Measurements from ENCODE around the gene HECA. TPM values are rescaled to one million over a fixed set of nuclear protein-coding genes. Genes with fewer than 3 reads are reported as not detected.

The HECA gene
- total RNA-seq, 1 experiment from 2014 or later: 10.7 TPM

- Histone ChIP-seq H3K79me2 (ENCODE audit: insufficient read depth, low read length) (no peaks in the 10 kb centered on the region), H3K27me3 (ENCODE audit: insufficient read depth, low read length) (no peaks in the 10 kb centered on the region), H3K4me3 (replicated peaks in 1 of 2; ENCODE audit: low read depth in 1 of 2, low read length in 2 of 2) (peak overlapping the region; percentile 69 to 77), H3K4me2 (ENCODE audit: low read length) (peak overlapping the region; percentile 92), H2AFZ (ENCODE audit: low read depth, low read length, poor library complexity, severe bottlenecking) (peak overlapping the region; percentile 87), H3K9me2 (ENCODE audit: insufficient read depth) (no peaks in the 10 kb centered on the region), H3K9me3 (ENCODE audit: control insufficient read depth in 1 of 2, insufficient read depth in 1 of 2, low read depth in 1 of 2, low read length in 2 of 2) (no peaks in the 10 kb centered on the region), H3K27ac (ENCODE audit: low read depth, low read length) (peak overlapping the region; percentile 48; the same call in 1 of the 2 replicates), H3K4me1 (ENCODE audit: control insufficient read depth in 1 of 2, insufficient read depth in 2 of 2, low read length in 2 of 2) (peaks cover 3 to 10% of the 10 kb centered on the region in 2 experiments; a peak in 3 of 4 replicates), H4K20me1 (ENCODE audit: insufficient read depth) (no peaks in the 10 kb centered on the region), H3K9ac (ENCODE audit: low read length) (peak overlapping the region; percentile 77), H3K36me3 (ENCODE audit: control insufficient read depth in 1 of 2, insufficient read depth in 2 of 2, low read length in 2 of 2) (no peaks in the 10 kb centered on the region)
- POLR2A ChIA-PET: no interaction called here
- DNase-seq (ENCODE audit: low read depth, low spot score): no peak
- TSS peak; percentile 51 for BruUV-seq (replicated peaks)
- RAD21 ChIA-PET (ENCODE audit: low non-redundant PET in 1 of 2, low total read pairs in 2 of 2, uncharacterized antibody in 2 of 2, unreplicated experiment in 2 of 2): no interaction called here
- intact Hi-C loops (cut with micrococcal nuclease): no loop called here
- TF ChIP-seq SRF (IDR thresholded peaks at IDR 0.05; ENCODE audit: low read depth) (no peak), ZFX (IDR thresholded peaks at IDR 0.05) (peak; percentile 28; the same call in 1 of the 2 replicates)
- CTCF ChIA-PET: no interaction called here
- ATAC-seq: peak; percentile 60
These were observed 982 bp downstream of the HECA start for GRCh38 chr6:139135578-139136545.

GRCh38 chr6:139137706-139138105, 2.8 kb downstream of the HECA start:
- Histone ChIP-seq H3K4me1 (ENCODE audit: control insufficient read depth in 1 of 2, insufficient read depth in 2 of 2, low read length in 2 of 2) (peaks cover 3 to 10% of the 10 kb centered on the region in 2 experiments; a peak in 3 of 4 replicates), H4K20me1 (ENCODE audit: insufficient read depth) (no peaks in the 10 kb centered on the region), H3K9me3 (ENCODE audit: control insufficient read depth in 1 of 2, insufficient read depth in 1 of 2, low read depth in 1 of 2, low read length in 2 of 2) (no peaks in the 10 kb centered on the region), H3K27me3 (ENCODE audit: insufficient read depth, low read length) (no peaks in the 10 kb centered on the region), H3K4me3 (replicated peaks in 1 of 2; ENCODE audit: low read depth in 1 of 2, low read length in 2 of 2) (no peak overlapping the region), H3K79me2 (ENCODE audit: insufficient read depth, low read length) (no peaks in the 10 kb centered on the region), H3K27ac (ENCODE audit: low read depth, low read length) (no peak overlapping the region), H3K4me2 (ENCODE audit: low read length) (no peak overlapping the region), H3K36me3 (ENCODE audit: control insufficient read depth in 1 of 2, insufficient read depth in 2 of 2, low read length in 2 of 2) (no peaks in the 10 kb centered on the region), H3K9ac (ENCODE audit: low read length) (no peak overlapping the region), H3K9me2 (ENCODE audit: insufficient read depth) (no peaks in the 10 kb centered on the region), H2AFZ (ENCODE audit: low read depth, low read length, poor library complexity, severe bottlenecking) (no peak overlapping the region)
- ChIA-PET RAD21 (ENCODE audit: low non-redundant PET in 1 of 2, low total read pairs in 2 of 2, uncharacterized antibody in 2 of 2, unreplicated experiment in 2 of 2) (no interaction called here), CTCF (interaction anchor here (1.3 kb wide), 1 partner anchor 227 kb away, joined by 4 read pairs; no protein-coding TSS in a partner anchor), POLR2A (no interaction called here)
- ATAC-seq (no peak), DNase-seq (ENCODE audit: low read depth, low spot score) (no peak)
- no TSS peak for BruUV-seq (replicated peaks)
- intact Hi-C loops (cut with micrococcal nuclease): no loop called here
- TF ChIP-seq REST (IDR thresholded peaks at IDR 0.05; ENCODE audit: low read depth): no peak
- no peak for TF ChIP-seq CBX3 (IDR thresholded peaks at IDR 0.05; ENCODE audit: low read depth)
- TF ChIP-seq ZBTB33 (IDR thresholded peaks at IDR 0.05; ENCODE audit: extremely low read depth, insufficient replicate concordance, low read length): no peak
- no peak for TF ChIP-seq JUND (IDR thresholded peaks at IDR 0.05)
- TF ChIP-seq SP1 (IDR thresholded peaks at IDR 0.05; ENCODE audit: low read depth): no peak
- TF ChIP-seq POLR2A (IDR thresholded peaks at IDR 0.05; ENCODE audit: borderline replicate concordance, extremely low read depth, insufficient read depth, insufficient read length): no peak
- TF ChIP-seq EGR1 (IDR thresholded peaks at IDR 0.05; ENCODE audit: low read depth): no peak
- TF ChIP-seq SIN3A (IDR thresholded peaks at IDR 0.05; ENCODE audit: low read depth): no peak
- TF ChIP-seq FOSL1 (IDR thresholded peaks at IDR 0.05; ENCODE audit: low read depth): no peak
- no peak for TF ChIP-seq SRF (IDR thresholded peaks at IDR 0.05; ENCODE audit: low read depth)
- no peak for TF ChIP-seq ATF3 (IDR thresholded peaks at IDR 0.05)

All from HCT116 (cell line).